Fibroblast of lung (primary cell): Measurements from ENCODE around the gene BCL3.

Source experiments
- CTCF ChIP-seq, 2 donors: IDR thresholded peaks in 1 of 2; conservative IDR thresholded peaks in 1 of 2; 1 replicate in 1 of 2; 2 replicates in 1 of 2; pipeline ENCODE4 v1.5.1; 2011 to 2012; ENCODE audit warnings: low read length in 2 of 2, control low read depth in 1 of 2, inconsistent platforms in 1 of 2, low read depth in 1 of 2, mild to moderate bottlenecking in 1 of 2
- EZH2 ChIP-seq: IDR thresholded peaks from 2 replicates; pipeline ENCODE4 v1.5.1; 2012; ENCODE audit warnings: low read length, control low read depth, mild to moderate bottlenecking; ENCODE audit errors: missing control alignments

GRCh38 chr19:44765949-44766335, 17.4 kb downstream of the BCL3 start:
- no peak for TF ChIP-seq CTCF (conservative IDR thresholded peaks at IDR 0.05 in 1 of 2, IDR thresholded peaks at IDR 0.05 in 1 of 2; ENCODE audit: low read depth in 1 of 2, low read length in 2 of 2)
- no peak for TF ChIP-seq EZH2
